GM12873 (cell line): ENCODE results near the gene LCOR.

ENCODE experiments used
- TF ChIP-seq, protein P1 (sequence below): IDR thresholded peaks from 2 replicates; pipeline ENCODE4 v1.5.1; 2012; ENCODE audit warnings: low read depth, mild to moderate bottlenecking, moderate library complexity, low read length, control low read depth; ENCODE audit not compliant: insufficient read depth; ENCODE audit errors: missing control alignments

Gene LCOR

DNA sequence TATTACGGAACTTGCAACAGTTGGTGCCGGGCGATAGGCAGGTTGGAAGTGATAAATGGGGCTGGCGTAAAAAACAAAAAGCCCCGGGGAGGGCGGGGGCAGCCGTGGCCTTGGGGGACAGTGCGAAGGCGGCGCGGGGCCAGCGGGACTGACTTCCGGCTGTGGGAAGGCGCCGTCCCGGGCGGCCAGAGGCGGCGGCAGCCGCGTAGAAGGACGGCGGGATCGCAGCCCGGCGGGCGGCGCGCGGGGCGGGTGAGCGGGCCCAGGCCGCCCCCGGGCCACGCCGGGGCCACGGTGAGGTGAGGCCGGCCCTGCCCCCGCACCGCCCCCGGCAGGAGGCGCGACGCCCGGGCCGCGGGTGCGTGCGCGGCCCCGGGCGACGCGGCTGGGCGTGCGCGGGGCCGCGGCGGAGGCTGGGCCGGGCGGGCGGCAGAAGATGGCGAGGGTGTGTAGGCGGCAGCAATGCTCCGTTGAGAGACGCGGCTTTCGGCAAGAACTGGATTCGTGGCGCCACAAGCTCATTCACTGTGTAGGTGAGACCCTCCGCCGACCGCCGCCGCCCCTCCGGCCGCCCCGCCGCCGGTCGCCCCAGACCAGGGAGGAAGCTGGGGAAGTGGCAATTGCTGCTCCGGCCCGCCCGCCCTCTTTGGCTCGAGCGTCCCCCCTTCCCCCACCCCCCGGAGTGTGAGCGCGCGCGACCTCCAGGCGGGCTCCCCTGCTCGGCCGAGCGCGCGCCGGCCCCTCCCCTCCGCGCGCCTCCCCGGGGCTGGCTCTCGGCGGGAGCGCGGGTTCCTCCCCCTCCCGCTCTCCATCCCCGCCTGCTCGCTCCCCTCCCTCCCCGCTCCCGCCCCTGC is at the start of gene LCOR:
Gene LCOR (plus strand): TSS at position 432 of the 854 bp plus-strand sequence. CDS start 116,760 bp downstream, outside the sequence.
- TF ChIP-seq, protein P1, sequence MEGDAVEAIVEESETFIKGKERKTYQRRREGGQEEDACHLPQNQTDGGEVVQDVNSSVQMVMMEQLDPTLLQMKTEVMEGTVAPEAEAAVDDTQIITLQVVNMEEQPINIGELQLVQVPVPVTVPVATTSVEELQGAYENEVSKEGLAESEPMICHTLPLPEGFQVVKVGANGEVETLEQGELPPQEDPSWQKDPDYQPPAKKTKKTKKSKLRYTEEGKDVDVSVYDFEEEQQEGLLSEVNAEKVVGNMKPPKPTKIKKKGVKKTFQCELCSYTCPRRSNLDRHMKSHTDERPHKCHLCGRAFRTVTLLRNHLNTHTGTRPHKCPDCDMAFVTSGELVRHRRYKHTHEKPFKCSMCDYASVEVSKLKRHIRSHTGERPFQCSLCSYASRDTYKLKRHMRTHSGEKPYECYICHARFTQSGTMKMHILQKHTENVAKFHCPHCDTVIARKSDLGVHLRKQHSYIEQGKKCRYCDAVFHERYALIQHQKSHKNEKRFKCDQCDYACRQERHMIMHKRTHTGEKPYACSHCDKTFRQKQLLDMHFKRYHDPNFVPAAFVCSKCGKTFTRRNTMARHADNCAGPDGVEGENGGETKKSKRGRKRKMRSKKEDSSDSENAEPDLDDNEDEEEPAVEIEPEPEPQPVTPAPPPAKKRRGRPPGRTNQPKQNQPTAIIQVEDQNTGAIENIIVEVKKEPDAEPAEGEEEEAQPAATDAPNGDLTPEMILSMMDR, result no peak

DNA sequence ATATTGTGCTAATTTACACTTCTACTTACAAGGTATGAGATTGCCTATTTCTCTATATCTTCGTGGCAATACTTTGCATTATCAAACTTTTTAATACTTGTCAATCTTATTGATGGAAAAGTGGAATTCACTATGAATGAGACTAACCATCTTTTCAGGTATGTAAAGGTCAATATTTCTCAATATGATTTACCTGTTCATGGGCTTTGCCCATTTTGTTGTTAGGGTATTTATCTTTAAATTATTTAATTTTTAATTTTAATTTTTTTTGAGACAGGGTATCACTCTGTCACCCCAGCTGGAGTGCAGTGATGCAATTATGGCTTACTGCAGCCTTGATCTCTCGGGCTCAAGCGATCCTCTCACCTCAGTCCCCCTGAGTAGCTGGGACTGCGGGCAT is 47.8 kb upstream of the LCOR start:
- TF ChIP-seq, protein P1, result no peak

- TF ChIP-seq, protein P1, result peak; percentile 18
Measured at GRCh38 chr10:96789571-96790108, 42.5 kb upstream of the LCOR start.

GRCh38 chr10:96791902-96792301 is 40.2 kb upstream of the LCOR start:
- TF ChIP-seq, protein P1, result no peak

GRCh38 chr10:96794836-96795733 is 37.0 kb upstream of the LCOR start:
- TF ChIP-seq, protein P1, result no peak

DNA sequence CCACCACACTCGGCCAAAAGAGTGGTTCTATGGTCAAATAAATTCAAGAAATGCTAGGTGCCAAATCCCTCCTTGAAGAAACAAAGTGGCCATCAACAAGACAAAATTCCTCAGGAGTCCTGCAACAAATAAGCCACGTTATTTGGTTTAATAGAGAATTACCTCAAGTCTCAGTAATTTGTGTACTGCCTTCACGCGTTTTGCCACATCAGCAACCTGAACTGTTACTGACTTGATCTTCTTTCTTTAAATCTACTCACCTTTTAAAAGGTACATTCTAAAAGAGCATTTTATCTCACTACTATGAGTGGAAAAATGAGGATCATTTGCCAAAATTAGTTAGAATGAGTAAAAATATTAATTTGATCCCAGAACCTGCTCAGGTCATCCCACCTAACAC is 34.6 kb upstream of the LCOR start:
- TF ChIP-seq, protein P1, result no peak

DNA sequence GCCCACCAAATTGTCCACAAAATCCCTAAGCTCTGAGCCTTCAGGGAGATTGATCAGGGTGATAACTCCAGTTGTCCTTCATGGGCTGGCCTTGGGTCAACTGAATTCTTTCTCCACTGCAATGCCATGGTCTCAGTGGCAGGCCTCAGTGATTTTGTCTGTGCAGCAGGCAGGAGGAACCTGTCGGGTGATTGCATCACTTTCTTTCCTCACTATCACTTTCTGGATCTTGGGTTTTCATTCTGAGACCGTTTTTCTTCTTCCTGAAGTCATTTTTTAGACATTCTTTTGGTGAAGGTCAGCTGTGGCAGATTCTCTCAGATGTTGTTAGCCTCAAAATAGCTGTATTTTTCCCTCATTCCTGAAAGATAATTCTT is 28.8 kb upstream of the LCOR start:
- TF ChIP-seq, protein P1, result no peak
